ENCODE measurements around the gene PGGT1B.

- no peak for TF ChIP-seq CTCF (IDR thresholded peaks at IDR 0.05; ENCODE audit: low read depth, low read length, poor library complexity, severe bottlenecking)
- TF ChIP-seq EZH2phosphoT487 (IDR thresholded peaks at IDR 0.05; ENCODE audit: borderline replicate concordance, low read length): no peak
These were observed 91.7 kb downstream of the PGGT1B start for GRCh38 chr5:115170929-115171510.

Data from DOHH2 (cell line).